ENCODE data around the gene GRM4. TPM values are rescaled to one million over a fixed set of nuclear protein-coding genes. Genes with fewer than 3 reads are reported as not detected.

Gene GRM4
- total RNA-seq, 1 donor from 2014 or later = not detected

- FAIRE-seq (no peak), DNase-seq (ENCODE audit: low read depth) (no peak)
- TF ChIP-seq CTCF (IDR thresholded peaks at IDR 0.05; ENCODE audit: insufficient read depth, low read length, severe bottlenecking) = no peak
- H3K4me3 ChIP-seq (ENCODE audit: low read depth, low read length) = no peak overlapping the region
- peaks cover 8% of the 10 kb centered on the region for H3K27me3 ChIP-seq (ENCODE audit: control insufficient read depth, insufficient read depth, low read length)
- no peaks in the 10 kb centered on the region for H3K36me3 ChIP-seq (ENCODE audit: control insufficient read depth, insufficient read depth, low read length)
Measured at GRCh38 chr6:33975661-33976436, 170.0 kb downstream of the GRM4 start.

- no peak for TF ChIP-seq CTCF (IDR thresholded peaks at IDR 0.05; ENCODE audit: insufficient read depth, low read length, severe bottlenecking)
- FAIRE-seq (no peak), DNase-seq (ENCODE audit: low read depth) (no peak)
- peaks cover 8% of the 10 kb centered on the region for H3K27me3 ChIP-seq (ENCODE audit: control insufficient read depth, insufficient read depth, low read length)
- H3K4me3 ChIP-seq (ENCODE audit: low read depth, low read length) = no peak overlapping the region
- no peaks in the 10 kb centered on the region for H3K36me3 ChIP-seq (ENCODE audit: control insufficient read depth, insufficient read depth, low read length)
Measured at GRCh38 chr6:33974471-33974870, 171.4 kb downstream of the GRM4 start.

GRCh38 chr6:33974030-33974429 lies 171.9 kb downstream of the GRM4 start:
- FAIRE-seq (no peak), DNase-seq (ENCODE audit: low read depth) (no peak)
- Histone ChIP-seq H3K4me3 (ENCODE audit: low read depth, low read length) (no peak overlapping the region), H3K36me3 (ENCODE audit: control insufficient read depth, insufficient read depth, low read length) (no peaks in the 10 kb centered on the region), H3K27me3 (ENCODE audit: control insufficient read depth, insufficient read depth, low read length) (peaks cover 8% of the 10 kb centered on the region)
- TF ChIP-seq CTCF (IDR thresholded peaks at IDR 0.05; ENCODE audit: insufficient read depth, low read length, severe bottlenecking) = no peak

GRCh38 chr6:33971580-33971979 lies 174.3 kb downstream of the GRM4 start:
- Histone ChIP-seq H3K36me3 (ENCODE audit: control insufficient read depth, insufficient read depth, low read length) (no peaks in the 10 kb centered on the region), H3K27me3 (ENCODE audit: control insufficient read depth, insufficient read depth, low read length) (peaks cover 8% of the 10 kb centered on the region), H3K4me3 (ENCODE audit: low read depth, low read length) (no peak overlapping the region)
- no peak for DNase-seq (ENCODE audit: low read depth)
- TF ChIP-seq CTCF (IDR thresholded peaks at IDR 0.05; ENCODE audit: insufficient read depth, low read length, severe bottlenecking) = no peak
- FAIRE-seq = no peak

Other genes starting within 250 kb of the GRM4 start
- 62.1 and 91.4 TPM in 2 replicates for gene HMGA1, start 90.8 kb upstream of the GRM4 start, total RNA-seq
- 10.8 and 11.6 TPM in 2 replicates for gene SMIM29, start 102.9 kb upstream of the GRM4 start, total RNA-seq
- 15.8 and 18.7 TPM in 2 replicates for gene NUDT3, start 246.6 kb upstream of the GRM4 start, total RNA-seq